SK-N-SH (cell line): ENCODE data around the gene HDLBP. TPM values are rescaled to one million over a fixed set of nuclear protein-coding genes. Genes with fewer than 3 reads are reported as not detected.

Experiments
- CTCF ChIA-PET: fragments of 300-600, 350-600 bp; formaldehyde crosslinking; extraction: SDS; loops from one replicate; lab custom pipeline; 2021; lab: Yijun Ruan, JAX
- POLR2A ChIA-PET: fragments of 350-600 bp; sonication (Branson Sonifier 250); formaldehyde crosslinking; extraction: SDS; loops from one replicate; lab custom pipeline; 2020; ENCODE audit warnings: antibody characterized with exemption, inconsistent platforms; lab: Yijun Ruan, JAX
- DNase-seq: peaks from one replicate; pipeline ENCODE4 v3.0.0; 2012
- H2AFZ ChIP-seq: fragments of 200-600 bp; sonication (generic); 2 replicates; pipeline ENCODE4 v1.8.1; 2016; ENCODE audit warnings: antibody characterized with exemption, mild to moderate bottlenecking, low read depth
- H3F3A ChIP-seq: fragments of 200-600 bp; sonication (generic); replicated peaks from 2 replicates; pipeline ENCODE3; 2016; ENCODE audit warnings: antibody characterized with exemption, mild to moderate bottlenecking; ENCODE audit not compliant: insufficient read depth
- H3K27ac ChIP-seq, 2 experiments: fragments of 200-500 bp in 1 of 2; fragments of 200-600 bp in 1 of 2; sonication (Bioruptor generic) in 1 of 2; sonication (generic), shearing (Covaris generic) in 1 of 2; 2 replicates each; pipeline versions ENCODE4 v1.5.1 to v1.6.1; 2014 to 2016; ENCODE audit warnings: low read depth in 2 of 2, inconsistent platforms in 1 of 2, low read length in 1 of 2, mild to moderate bottlenecking in 1 of 2, mixed read lengths in 1 of 2
- H3K27me3 ChIP-seq: fragments of 200-600 bp; sonication (generic), shearing (Covaris generic); 2 replicates; pipeline ENCODE4 v1.6.1; 2016; ENCODE audit warnings: mixed run types; ENCODE audit not compliant: insufficient read depth
- H3K36me3 ChIP-seq, 2 experiments: fragments of 200-500 bp in 1 of 2; fragments of 200-600 bp in 1 of 2; sonication (Bioruptor generic) in 1 of 2; sonication (generic) in 1 of 2; replicated peaks in 1 of 2; 2 replicates each; pipeline versions ENCODE3 to v1.5.1; 2014 to 2016; ENCODE audit warnings: low read length in 1 of 2, mild to moderate bottlenecking in 1 of 2; ENCODE audit not compliant: insufficient read depth in 2 of 2, control insufficient read depth in 1 of 2
- H3K4me1 ChIP-seq, 2 experiments: fragments of 200-500 bp in 1 of 2; fragments of 200-600 bp in 1 of 2; sonication (Bioruptor generic) in 1 of 2; sonication (generic), shearing (Covaris generic) in 1 of 2; 2 replicates each; pipeline versions ENCODE4 v1.5.1 to v1.6.1; 2014 to 2016; ENCODE audit warnings: low read depth in 1 of 2, low read length in 1 of 2, mixed run types in 1 of 2; ENCODE audit not compliant: insufficient read depth in 2 of 2, control insufficient read depth in 1 of 2
- H3K4me2 ChIP-seq: fragments of 200-600 bp; sonication (generic), shearing (Covaris generic); 2 replicates; pipeline ENCODE4 v1.6.1; 2017; ENCODE audit warnings: mixed run types
- H3K4me3 ChIP-seq, 2 experiments: fragments of 200-500 bp in 1 of 2; fragments of 200-600 bp in 1 of 2; sonication (Bioruptor generic) in 1 of 2; sonication (generic), shearing (Covaris generic) in 1 of 2; 2 replicates each; pipeline versions ENCODE4 v1.5.1 to v1.8.1; 2014 to 2016; ENCODE audit warnings: low read depth in 2 of 2, inconsistent platforms in 1 of 2, low read length in 1 of 2, mild to moderate bottlenecking in 1 of 2, mixed read lengths in 1 of 2, moderate library complexity in 1 of 2
- H3K79me2 ChIP-seq: fragments of 200-600 bp; sonication (generic); 2 replicates; pipeline ENCODE4 v1.8.1; 2017; ENCODE audit warnings: mild to moderate bottlenecking; ENCODE audit not compliant: insufficient read depth
- H3K9ac ChIP-seq: fragments of 200-600 bp; sonication (generic); 2 replicates; pipeline ENCODE4 v1.6.1; 2017; ENCODE audit warnings: mixed run types
- H3K9me2 ChIP-seq: fragments of 200-600 bp; sonication (generic); 2 replicates; pipeline ENCODE4 v1.6.1; 2017; ENCODE audit warnings: mixed run types
- H3K9me3 ChIP-seq: fragments of 200-600 bp; sonication (generic); 2 replicates; pipeline ENCODE4 v1.6.1; 2017; ENCODE audit warnings: mixed run types, mild to moderate bottlenecking, moderate library complexity
- H4K20me1 ChIP-seq: fragments of 200-600 bp; sonication (generic); 2 replicates; pipeline ENCODE4 v1.6.1; 2017; ENCODE audit warnings: mild to moderate bottlenecking, mixed run types; ENCODE audit not compliant: insufficient read depth
- CHD2 ChIP-seq: fragments of 150-350 bp; IDR thresholded peaks from 2 replicates; pipeline ENCODE4 v1.6.1; 2018; ENCODE audit warnings: low read length; ENCODE audit not compliant: partially characterized antibody
- ELF1 ChIP-seq: IDR thresholded peaks from 2 replicates; pipeline ENCODE4 v1.4.0; 2012
- EP300 ChIP-seq, 2 experiments: IDR thresholded peaks; 2 replicates each; pipeline versions ENCODE4 v1.4.0 to v1.6.1; 2012; ENCODE audit warnings: borderline replicate concordance in 1 of 2, low read depth in 1 of 2, low read length in 1 of 2
- JUND ChIP-seq: IDR thresholded peaks from 2 replicates; pipeline ENCODE4 v1.4.0; 2012
- MEF2A ChIP-seq: IDR thresholded peaks from 2 replicates; pipeline ENCODE4 v1.4.0; 2012; ENCODE audit warnings: low read depth, borderline replicate concordance
- MXI1 ChIP-seq: IDR thresholded peaks from 2 replicates; pipeline ENCODE4 v1.6.1; 2012; ENCODE audit warnings: mild to moderate bottlenecking, low read depth, low read length, improper control_type of control experiment
- NRF1 ChIP-seq: IDR thresholded peaks from 2 replicates; pipeline ENCODE4 v1.6.1; 2012; ENCODE audit warnings: low read depth, mild to moderate bottlenecking, low read length
- POLR2AphosphoS5 ChIP-seq: IDR thresholded peaks from 2 replicates; pipeline ENCODE4 v1.6.1; 2012; ENCODE audit warnings: low read depth, low read length
- RAD21 ChIP-seq: IDR thresholded peaks from 2 replicates; pipeline ENCODE4 v1.6.1; 2012; ENCODE audit warnings: mild to moderate bottlenecking, low read length
- RCOR1 ChIP-seq: fragments of 150-350 bp; IDR thresholded peaks from 2 replicates; pipeline ENCODE4 v1.6.1; 2017; ENCODE audit warnings: antibody characterized with exemption, low read length
- RFX5 ChIP-seq: IDR thresholded peaks from 2 replicates; pipeline ENCODE4 v1.6.1; 2012; ENCODE audit warnings: mild to moderate bottlenecking, improper control_type of control experiment, low read length
- RXRA ChIP-seq: IDR thresholded peaks from 2 replicates; pipeline ENCODE4 v1.4.0; 2012; ENCODE audit warnings: low read depth, mild to moderate bottlenecking, borderline replicate concordance
- SIN3A ChIP-seq: IDR thresholded peaks from 2 replicates; pipeline ENCODE4 v1.6.1; 2012; ENCODE audit warnings: low read depth, mild to moderate bottlenecking, low read length, moderate library complexity, borderline replicate concordance
- TAF1 ChIP-seq: IDR thresholded peaks from 2 replicates; pipeline ENCODE4 v1.6.1; 2012; ENCODE audit warnings: low read depth, mild to moderate bottlenecking, low read length, moderate library complexity, borderline replicate concordance
- TCF12 ChIP-seq: IDR thresholded peaks from 2 replicates; pipeline ENCODE4 v1.4.0; 2012
- TEAD4 ChIP-seq: IDR thresholded peaks from 2 replicates; pipeline ENCODE4 v1.4.0; 2012; ENCODE audit warnings: mild to moderate bottlenecking, borderline replicate concordance; ENCODE audit not compliant: insufficient read depth
- YY1 ChIP-seq: IDR thresholded peaks from 2 replicates; pipeline ENCODE4 v1.4.0; 2012; ENCODE audit warnings: low read depth, mild to moderate bottlenecking
- WGBS: methylation state at CpG from one replicate; pipeline ENCODE4 v1.1.6; 2017; ENCODE audit warnings: low lambda C conversion rate; 5-methylcytosine and 5-hydroxymethylcytosine counted together
- polyA plus RNA-seq, 3 experiments: library from polyadenylated mRNA; depleted of rRNA; stranded (reverse); fragments of >200 nt; gene quantifications; 2 replicates each; pipeline ENCODE4 v1.2.3, GENCODE V29; 2012
- TF ChIP-seq, protein P1 (sequence below): IDR thresholded peaks from 2 replicates; pipeline ENCODE4 v1.4.0; 2012; ENCODE audit warnings: low read depth, borderline replicate concordance
- TF ChIP-seq, protein P2 (sequence below): IDR thresholded peaks from 2 replicates; pipeline ENCODE4 v1.4.0; 2012; ENCODE audit warnings: low read depth, borderline replicate concordance
- TF ChIP-seq, protein P3 (sequence below): fragments of 150-350 bp; IDR thresholded peaks from 2 replicates; pipeline ENCODE4 v1.6.1; 2017; ENCODE audit warnings: antibody characterized with exemption, low read length, low read depth, borderline replicate concordance

Gene HDLBP
- polyA plus RNA-seq, 1 of the 3 experiments (the other 2 are of a cell fraction) = 263 TPM

DNA sequence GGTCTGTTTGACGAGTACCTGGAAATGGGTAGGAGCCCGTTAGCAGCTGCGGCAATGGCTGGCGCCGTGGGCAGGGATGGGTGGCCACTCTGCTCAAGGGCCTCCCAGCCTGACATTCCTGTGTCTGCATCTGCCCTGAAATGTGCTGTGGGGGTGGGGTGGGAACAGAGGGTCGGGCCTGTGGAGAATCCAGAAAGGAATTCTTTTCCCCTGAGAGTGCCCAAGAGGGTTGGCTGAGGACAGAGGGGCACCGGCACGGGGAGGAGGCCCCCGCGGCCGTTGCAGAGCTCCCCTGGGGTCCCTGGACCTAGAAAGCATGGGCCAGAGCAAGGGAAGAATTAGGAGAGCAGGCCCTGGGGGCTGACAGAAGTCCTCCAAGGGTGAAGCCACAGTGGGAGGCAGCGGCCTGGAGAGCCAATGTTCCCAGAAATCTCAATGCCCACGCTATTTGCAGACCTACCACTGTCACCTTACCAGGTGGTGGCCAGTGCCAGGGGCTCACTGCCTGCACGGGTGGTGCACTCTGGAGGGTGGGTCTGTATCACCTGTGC lies 99.2 kb downstream of the HDLBP start (continued):
- TF ChIP-seq, protein P1, sequence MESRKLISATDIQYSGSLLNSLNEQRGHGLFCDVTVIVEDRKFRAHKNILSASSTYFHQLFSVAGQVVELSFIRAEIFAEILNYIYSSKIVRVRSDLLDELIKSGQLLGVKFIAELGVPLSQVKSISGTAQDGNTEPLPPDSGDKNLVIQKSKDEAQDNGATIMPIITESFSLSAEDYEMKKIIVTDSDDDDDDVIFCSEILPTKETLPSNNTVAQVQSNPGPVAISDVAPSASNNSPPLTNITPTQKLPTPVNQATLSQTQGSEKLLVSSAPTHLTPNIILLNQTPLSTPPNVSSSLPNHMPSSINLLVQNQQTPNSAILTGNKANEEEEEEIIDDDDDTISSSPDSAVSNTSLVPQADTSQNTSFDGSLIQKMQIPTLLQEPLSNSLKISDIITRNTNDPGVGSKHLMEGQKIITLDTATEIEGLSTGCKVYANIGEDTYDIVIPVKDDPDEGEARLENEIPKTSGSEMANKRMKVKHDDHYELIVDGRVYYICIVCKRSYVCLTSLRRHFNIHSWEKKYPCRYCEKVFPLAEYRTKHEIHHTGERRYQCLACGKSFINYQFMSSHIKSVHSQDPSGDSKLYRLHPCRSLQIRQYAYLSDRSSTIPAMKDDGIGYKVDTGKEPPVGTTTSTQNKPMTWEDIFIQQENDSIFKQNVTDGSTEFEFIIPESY = no peak
- TF ChIP-seq MXI1 = no peak
- TF ChIP-seq, protein P2, sequence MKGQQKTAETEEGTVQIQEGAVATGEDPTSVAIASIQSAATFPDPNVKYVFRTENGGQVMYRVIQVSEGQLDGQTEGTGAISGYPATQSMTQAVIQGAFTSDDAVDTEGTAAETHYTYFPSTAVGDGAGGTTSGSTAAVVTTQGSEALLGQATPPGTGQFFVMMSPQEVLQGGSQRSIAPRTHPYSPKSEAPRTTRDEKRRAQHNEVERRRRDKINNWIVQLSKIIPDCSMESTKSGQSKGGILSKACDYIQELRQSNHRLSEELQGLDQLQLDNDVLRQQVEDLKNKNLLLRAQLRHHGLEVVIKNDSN = no peak

DNA sequence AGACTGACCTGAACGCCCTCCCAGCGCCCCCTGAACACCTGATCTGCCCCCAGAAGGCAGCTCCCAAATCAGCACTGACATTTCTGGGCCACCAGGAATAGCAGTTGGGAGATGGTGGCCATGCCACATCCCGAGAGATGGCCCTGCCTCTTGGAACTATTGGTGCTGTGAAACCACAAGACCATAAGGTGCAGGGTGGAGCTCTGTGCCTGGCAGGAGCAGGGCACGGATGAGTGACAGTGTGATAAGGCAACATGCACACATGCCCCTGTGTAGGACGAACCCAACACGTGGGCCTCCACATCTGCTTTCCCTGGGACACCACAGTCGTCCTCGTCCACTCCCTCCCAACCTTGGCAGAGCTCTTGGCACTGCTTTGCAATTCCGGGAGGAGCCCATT lies 100.1 kb downstream of the HDLBP start:
- H3K9me3 ChIP-seq = no peaks in the 10 kb centered on the region
- peaks cover 2 to 6% of the 10 kb centered on the region in 2 experiments; a peak in 2 of 4 replicates for H3K4me1 ChIP-seq
- no peaks in the 10 kb centered on the region for H3K79me2 ChIP-seq
- CTCF ChIA-PET = no interaction called here
- POLR2A ChIA-PET = no interaction called here
- H4K20me1 ChIP-seq = no peaks in the 10 kb centered on the region
- peaks cover 15% of the 10 kb centered on the region for H3F3A ChIP-seq
- TF ChIP-seq, protein P2 = no peak
- TF ChIP-seq RXRA (no peak), JUND (no peak), RCOR1 (no peak), POLR2AphosphoS5 (no peak), YY1 (no peak)
- no peak overlapping the region for H3K27ac ChIP-seq
- no peak overlapping the region for H2AFZ ChIP-seq
- no peaks in the 10 kb centered on the region for H3K9me2 ChIP-seq
- H3K9ac ChIP-seq = no peak overlapping the region
- H3K36me3 ChIP-seq = no peaks in the 10 kb centered on the region
- no peaks in the 10 kb centered on the region for H3K27me3 ChIP-seq
- H3K4me3 ChIP-seq = no peak overlapping the region
- H3K4me2 ChIP-seq = no peak overlapping the region
- DNase-seq = no peak
- WGBS = 84% methylated on average over 6 of the region's 9 CpGs

DNA sequence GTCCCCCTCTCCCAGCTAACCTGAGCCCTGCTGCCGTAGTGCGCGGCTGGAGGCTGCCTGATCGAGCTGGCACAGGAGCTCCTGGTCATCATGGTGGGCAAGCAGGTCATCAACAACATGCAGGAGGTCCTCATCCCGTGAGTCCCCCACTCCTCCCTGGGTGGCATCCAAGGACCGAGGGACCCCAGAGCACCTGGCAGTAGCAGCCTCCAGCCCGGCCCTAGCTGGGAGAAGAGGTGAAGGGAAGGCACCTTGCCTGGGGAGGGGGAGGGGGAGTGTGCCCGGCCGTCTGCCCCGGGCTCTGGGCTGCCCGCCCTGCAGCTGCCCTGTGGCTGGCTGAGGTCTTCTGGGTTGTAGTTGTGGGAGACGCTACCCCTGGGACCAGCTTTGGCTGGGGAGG lies 100.7 kb downstream of the HDLBP start:
- POLR2A ChIA-PET = no interaction called here
- CTCF ChIA-PET = no interaction called here
- 90% methylated on average over 7 of the region's 12 CpGs for WGBS
- no peak for TF ChIP-seq RXRA
- TF ChIP-seq POLR2AphosphoS5 = no peak
- no peak for TF ChIP-seq SIN3A
- TF ChIP-seq RAD21 = no peak
- TF ChIP-seq TAF1 = no peak
- TF ChIP-seq RFX5 = no peak
- TF ChIP-seq, protein P3, sequence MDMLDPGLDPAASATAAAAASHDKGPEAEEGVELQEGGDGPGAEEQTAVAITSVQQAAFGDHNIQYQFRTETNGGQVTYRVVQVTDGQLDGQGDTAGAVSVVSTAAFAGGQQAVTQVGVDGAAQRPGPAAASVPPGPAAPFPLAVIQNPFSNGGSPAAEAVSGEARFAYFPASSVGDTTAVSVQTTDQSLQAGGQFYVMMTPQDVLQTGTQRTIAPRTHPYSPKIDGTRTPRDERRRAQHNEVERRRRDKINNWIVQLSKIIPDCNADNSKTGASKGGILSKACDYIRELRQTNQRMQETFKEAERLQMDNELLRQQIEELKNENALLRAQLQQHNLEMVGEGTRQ = no peak
- TF ChIP-seq TCF12 = no peak
- no peak for TF ChIP-seq CHD2
- no peak for TF ChIP-seq NRF1
- TF ChIP-seq TEAD4 = no peak
- no peak for TF ChIP-seq MEF2A
- TF ChIP-seq EP300 (IDR thresholded peaks at IDR 0.05; ENCODE audit: borderline replicate concordance in 1 of 2, low read depth in 1 of 2, low read length in 1 of 2) = no peak
- TF ChIP-seq YY1 = no peak
- TF ChIP-seq, protein P1 = no peak
- no peak for TF ChIP-seq ELF1

More for the DNA sequence above, 100.7 kb downstream of the HDLBP start:
- H3K9me3 ChIP-seq = no peaks in the 10 kb centered on the region
- no peaks in the 10 kb centered on the region for H3K36me3 ChIP-seq
- H3K9me2 ChIP-seq = no peaks in the 10 kb centered on the region
- no peaks in the 10 kb centered on the region for H4K20me1 ChIP-seq
- no peak overlapping the region for H3K4me2 ChIP-seq
- no peak overlapping the region for H3K9ac ChIP-seq
- peaks cover 15% of the 10 kb centered on the region for H3F3A ChIP-seq
- H3K4me3 ChIP-seq = no peak overlapping the region
- H3K79me2 ChIP-seq = no peaks in the 10 kb centered on the region
- H2AFZ ChIP-seq = no peak overlapping the region
- peaks cover 2 to 6% of the 10 kb centered on the region in 2 experiments; a peak in 2 of 4 replicates for H3K4me1 ChIP-seq
- DNase-seq = no peak
- H3K27me3 ChIP-seq = no peaks in the 10 kb centered on the region
- no peak overlapping the region for H3K27ac ChIP-seq
